ENCODE data around the gene KRT6A. TPM values are rescaled to one million over a fixed set of nuclear protein-coding genes. Genes with fewer than 3 reads are reported as not detected.

KRT6A gene
- total and polyA plus RNA-seq, 12 donors, result 0.24 to 2.7 (median 0.66) TPM; not detected in 8

DNA sequence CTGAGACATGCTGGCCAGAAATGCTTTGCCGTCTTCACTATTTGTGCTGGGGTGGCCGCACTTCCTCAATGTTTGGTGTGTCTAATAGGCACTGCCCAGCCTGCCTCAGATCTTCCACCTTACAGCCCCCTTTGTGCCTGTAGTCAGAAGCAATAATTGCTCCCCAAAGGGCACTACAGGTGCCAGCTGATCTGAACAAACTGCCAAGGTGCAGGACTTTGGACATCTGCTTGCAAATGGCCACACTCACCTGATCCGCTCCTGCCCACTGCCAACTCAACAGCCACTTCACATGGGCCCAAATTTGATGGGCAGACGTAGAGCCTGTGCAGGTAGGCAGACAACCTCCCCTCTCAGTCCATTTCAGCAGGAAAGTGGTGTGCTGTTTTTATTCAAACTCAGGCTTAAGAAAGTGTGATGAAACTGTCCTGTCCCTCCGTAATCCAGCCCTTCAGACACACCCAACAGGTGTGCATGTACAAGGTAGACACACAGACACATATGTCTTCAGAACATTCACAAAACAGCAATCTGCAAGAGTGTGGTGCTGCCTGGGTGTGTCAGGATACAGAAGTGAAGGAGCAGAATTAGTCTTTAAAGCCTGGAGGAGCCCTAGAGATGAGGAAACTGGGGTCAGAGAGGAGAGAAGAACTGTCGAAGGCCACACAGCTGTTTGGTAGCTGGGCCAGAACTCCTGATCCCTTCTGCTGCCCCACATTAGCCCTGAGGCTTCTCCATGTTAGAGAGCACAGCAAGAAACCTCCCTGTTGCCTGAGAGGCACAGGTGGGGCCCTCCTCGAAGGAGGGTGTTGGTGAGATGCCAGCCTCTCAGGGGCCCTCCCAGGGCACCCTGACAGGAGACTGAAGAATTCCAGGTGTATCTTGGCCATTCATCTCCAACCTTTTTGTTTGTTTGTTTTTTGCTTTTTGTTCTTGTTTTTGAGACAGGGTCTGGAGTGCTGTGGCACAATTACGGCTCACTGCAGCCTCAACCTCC, 54.5 kb downstream of the KRT6A start:
- Histone ChIP-seq H3K27me3 (no peaks in the 10 kb centered on the region), H3K4me3 (no peak overlapping the region), H3K9me3 (replicated peaks in 1 of 3) (no peaks in the 10 kb centered on the region), H3K4me1 (replicated peaks in 1 of 2) (no peaks in the 10 kb centered on the region), H3K36me3 (replicated peaks in 1 of 2) (no peaks in the 10 kb centered on the region), H3K27ac (no peak overlapping the region)
- no peak for TF ChIP-seq POLR2A (IDR thresholded peaks at IDR 0.05)
- DNase-seq, result no peak
- intact Hi-C loops (cut with DNase I), result no loop called here
- 81 to 89% (median 86%) methylated on average over 6 to 8 of the region's 8 CpGs for WGBS, 4 donors

DNA sequence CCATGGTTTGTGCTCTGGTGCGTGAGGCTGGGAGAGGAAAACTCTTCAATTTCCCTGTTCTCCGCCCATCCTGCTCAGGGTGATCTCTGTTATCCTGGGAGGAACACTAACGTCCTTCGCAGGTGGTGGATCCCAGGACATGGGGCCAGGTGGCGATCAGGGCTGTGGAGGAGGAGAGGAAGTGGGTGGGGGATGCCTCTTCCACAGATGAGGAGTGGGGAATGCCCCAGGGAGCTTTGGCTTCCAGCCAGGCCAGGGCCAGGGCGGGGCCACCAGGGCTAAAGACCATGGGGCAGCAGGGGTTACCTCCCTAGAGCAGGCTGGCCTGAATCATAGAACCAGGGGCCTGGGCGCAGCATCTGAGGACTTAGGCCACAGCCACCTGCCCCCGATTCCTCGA, 55.5 kb downstream of the KRT6A start:
- no peaks in the 10 kb centered on the region for H3K27me3 ChIP-seq
- TF ChIP-seq, protein P1, sequence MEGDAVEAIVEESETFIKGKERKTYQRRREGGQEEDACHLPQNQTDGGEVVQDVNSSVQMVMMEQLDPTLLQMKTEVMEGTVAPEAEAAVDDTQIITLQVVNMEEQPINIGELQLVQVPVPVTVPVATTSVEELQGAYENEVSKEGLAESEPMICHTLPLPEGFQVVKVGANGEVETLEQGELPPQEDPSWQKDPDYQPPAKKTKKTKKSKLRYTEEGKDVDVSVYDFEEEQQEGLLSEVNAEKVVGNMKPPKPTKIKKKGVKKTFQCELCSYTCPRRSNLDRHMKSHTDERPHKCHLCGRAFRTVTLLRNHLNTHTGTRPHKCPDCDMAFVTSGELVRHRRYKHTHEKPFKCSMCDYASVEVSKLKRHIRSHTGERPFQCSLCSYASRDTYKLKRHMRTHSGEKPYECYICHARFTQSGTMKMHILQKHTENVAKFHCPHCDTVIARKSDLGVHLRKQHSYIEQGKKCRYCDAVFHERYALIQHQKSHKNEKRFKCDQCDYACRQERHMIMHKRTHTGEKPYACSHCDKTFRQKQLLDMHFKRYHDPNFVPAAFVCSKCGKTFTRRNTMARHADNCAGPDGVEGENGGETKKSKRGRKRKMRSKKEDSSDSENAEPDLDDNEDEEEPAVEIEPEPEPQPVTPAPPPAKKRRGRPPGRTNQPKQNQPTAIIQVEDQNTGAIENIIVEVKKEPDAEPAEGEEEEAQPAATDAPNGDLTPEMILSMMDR (IDR thresholded peaks at IDR 0.05), result no peak
- no peak for TF ChIP-seq POLR2A (IDR thresholded peaks at IDR 0.05)
- H3K36me3 ChIP-seq (replicated peaks in 1 of 2), result no peaks in the 10 kb centered on the region
- no peaks in the 10 kb centered on the region for H3K4me1 ChIP-seq (replicated peaks in 1 of 2)
- no peak for DNase-seq
- no peaks in the 10 kb centered on the region for H3K9me3 ChIP-seq (replicated peaks in 1 of 3)
- H3K4me3 ChIP-seq, result no peak overlapping the region
- 69 to 78% (median 72%) methylated on average over 5 to 9 of the region's 9 CpGs for WGBS, 4 donors
- intact Hi-C loops (cut with DNase I), result no loop called here
- H3K27ac ChIP-seq, result no peak overlapping the region

Other genes starting within 250 kb of the KRT6A start
- 1 to 10 TPM in 5 of 9 donors, under 1 TPM in 3, not detected in 1; 0.69 to 6.2 (median 1.4) TPM for gene KRT86, start 218.6 kb downstream of the KRT6A start, total RNA-seq
- gene KRT86, start 218.6 kb downstream of the KRT6A start, polyA plus RNA-seq, result 1 to 10 TPM in 1 of 3 donors, under 1 TPM in 1, not detected in 1; 0.61 to 1.4 TPM
- under 1 TPM in 2 of 9 donors, not detected in 7; 0.25 to 0.42 TPM for gene KRT81, start 201.7 kb downstream of the KRT6A start, total RNA-seq
- not detected for gene KRT81, start 201.7 kb downstream of the KRT6A start, polyA plus RNA-seq
- gene KRT83, start 171.9 kb downstream of the KRT6A start, total RNA-seq, result not detected
- not detected for gene KRT83, start 171.9 kb downstream of the KRT6A start, polyA plus RNA-seq
- gene KRT85, start 125.8 kb downstream of the KRT6A start, total RNA-seq, result not detected
- not detected for gene KRT85, start 125.8 kb downstream of the KRT6A start, polyA plus RNA-seq
- not detected for gene KRT84, start 107.6 kb downstream of the KRT6A start, total RNA-seq
- gene KRT84, start 107.6 kb downstream of the KRT6A start, polyA plus RNA-seq, result not detected
- gene KRT82, start 86.9 kb downstream of the KRT6A start, total RNA-seq, result not detected
- not detected for gene KRT82, start 86.9 kb downstream of the KRT6A start, polyA plus RNA-seq
- not detected for gene KRT75, start 58.9 kb downstream of the KRT6A start, total RNA-seq
- gene KRT75, start 58.9 kb downstream of the KRT6A start, polyA plus RNA-seq, result not detected
- under 1 TPM in 1 of 9 donors, not detected in 8; 0.25 TPM for gene KRT6B, start 41.1 kb downstream of the KRT6A start, total RNA-seq
- under 1 TPM in 1 of 3 donors, not detected in 2; 0.20 TPM for gene KRT6B, start 41.1 kb downstream of the KRT6A start, polyA plus RNA-seq
- under 1 TPM in 1 of 9 donors, not detected in 8; 0.28 TPM for gene KRT6C, start 19.5 kb downstream of the KRT6A start, total RNA-seq
- under 1 TPM in 1 of 3 donors, not detected in 2; 0.17 TPM for gene KRT6C, start 19.5 kb downstream of the KRT6A start, polyA plus RNA-seq
- under 1 TPM in 4 of 9 donors, not detected in 5; 0.11 to 0.88 (median 0.37) TPM for gene KRT5, start 27.1 kb upstream of the KRT6A start, total RNA-seq
- gene KRT5, start 27.1 kb upstream of the KRT6A start, polyA plus RNA-seq, result 1 to 10 TPM in 1 of 3 donors, under 1 TPM in 1, not detected in 1; 0.56 to 4.2 TPM
- not detected for gene KRT71, start 59.9 kb upstream of the KRT6A start, total RNA-seq
- not detected for gene KRT71, start 59.9 kb upstream of the KRT6A start, polyA plus RNA-seq
- not detected for gene KRT74, start 80.6 kb upstream of the KRT6A start, total RNA-seq
- not detected for gene KRT74, start 80.6 kb upstream of the KRT6A start, polyA plus RNA-seq
- gene KRT72, start 108.2 kb upstream of the KRT6A start, total RNA-seq, result under 1 TPM in 1 of 9 donors, not detected in 8; 0.14 TPM
- 1 to 10 TPM in 1 of 3 donors, not detected in 2; 2.7 TPM for gene KRT72, start 108.2 kb upstream of the KRT6A start, polyA plus RNA-seq
- gene KRT73, start 125.3 kb upstream of the KRT6A start, total RNA-seq, result under 1 TPM in 1 of 9 donors, not detected in 8; 0.18 TPM
- gene KRT73, start 125.3 kb upstream of the KRT6A start, polyA plus RNA-seq, result under 1 TPM in 1 of 3 donors, not detected in 2; 0.64 TPM
- gene KRT2, start 159.0 kb upstream of the KRT6A start, total RNA-seq, result not detected
- gene KRT2, start 159.0 kb upstream of the KRT6A start, polyA plus RNA-seq, result under 1 TPM in 1 of 3 donors, not detected in 2; 0.16 TPM
- gene KRT1, start 187.2 kb upstream of the KRT6A start, total RNA-seq, result under 1 TPM in 2 of 9 donors, not detected in 7; 0.08 to 0.67 TPM
- gene KRT1, start 187.2 kb upstream of the KRT6A start, polyA plus RNA-seq, result not detected
- gene KRT77, start 210.3 kb upstream of the KRT6A start, total RNA-seq, result not detected
- not detected for gene KRT77, start 210.3 kb upstream of the KRT6A start, polyA plus RNA-seq

All from adrenal gland (tissue), 12 donors.